HepG2 (cell line): ENCODE data around the gene GFRA3. TPM values are rescaled to one million over a fixed set of nuclear protein-coding genes. Genes with fewer than 3 reads are reported as not detected.

Experiments
- HNRNPLL ChIP-seq: fragments of 200-400 bp; formaldehyde crosslinking; IDR thresholded peaks from 2 replicates; pipeline ENCODE4 v1.6.1; 2017; ENCODE audit warnings: mild to moderate bottlenecking, low read depth, low read length; ENCODE audit not compliant: poor library complexity, severe bottlenecking
- KMT2A ChIP-seq: sonication (generic); formaldehyde crosslinking; IDR thresholded peaks from 2 replicates; pipeline ENCODE4 v1.4.0; 2020; ENCODE audit warnings: missing genetic modification reagents
- NBN ChIP-seq: fragments of 450-650 bp; conservative IDR thresholded peaks from 2 replicates; pipeline ENCODE4 v1.6.1; 2017
- NCOA5 ChIP-seq: sonication (generic); formaldehyde crosslinking; IDR thresholded peaks from 2 replicates; pipeline ENCODE4 v1.4.0; 2020; ENCODE audit warnings: missing genetic modification reagents
- PHB2 ChIP-seq: fragments of 450-650 bp; IDR thresholded peaks from 2 replicates; pipeline ENCODE4 v1.6.1; 2018; ENCODE audit not compliant: partially characterized antibody
- RFXANK ChIP-seq: IDR thresholded peaks from 2 replicates; pipeline ENCODE4 v1.6.1; 2016
- ZFYVE20 ChIP-seq: sonication (generic); formaldehyde crosslinking; IDR thresholded peaks from 2 replicates; pipeline ENCODE4 v1.8.0; 2023; ENCODE audit warnings: low read depth, mild to moderate bottlenecking, moderate library complexity, missing genetic modification reagents, borderline replicate concordance
- ZNF205 ChIP-seq: IDR thresholded peaks from 2 replicates; pipeline ENCODE4 v1.6.1; 2018; ENCODE audit warnings: missing biosample characterization, missing genetic modification reagents
- ZNF274 ChIP-seq: sonication (generic); formaldehyde crosslinking; IDR thresholded peaks from 2 replicates; pipeline ENCODE4 v1.5.1; 2020; ENCODE audit warnings: mild to moderate bottlenecking, missing genetic modification reagents
- ZNF383 ChIP-seq: sonication (generic); formaldehyde crosslinking; IDR thresholded peaks from 2 replicates; pipeline ENCODE4 v1.4.0; 2020; ENCODE audit warnings: missing genetic modification reagents, mild to moderate bottlenecking, borderline replicate concordance
- ZNF44 ChIP-seq: sonication (generic); formaldehyde crosslinking; IDR thresholded peaks from 2 replicates; pipeline ENCODE4 v1.5.1; 2020; ENCODE audit warnings: mild to moderate bottlenecking, missing genetic modification reagents
- ZNF441 ChIP-seq: sonication (generic); formaldehyde crosslinking; IDR thresholded peaks from 2 replicates; pipeline ENCODE4 v1.7.0; 2021; ENCODE audit warnings: missing genetic modification reagents, borderline replicate concordance
- ZNF563 ChIP-seq: sonication (generic); formaldehyde crosslinking; IDR thresholded peaks from 2 replicates; pipeline ENCODE4 v1.8.0; 2022; ENCODE audit warnings: mild to moderate bottlenecking, moderate library complexity, missing genetic modification reagents
- ZNF572 ChIP-seq: sonication (generic); formaldehyde crosslinking; IDR thresholded peaks from 2 replicates; pipeline ENCODE4 v1.5.1; 2020; ENCODE audit warnings: mild to moderate bottlenecking, missing genetic modification reagents
- ZNF777 ChIP-seq: sonication (generic); formaldehyde crosslinking; IDR thresholded peaks from 2 replicates; pipeline ENCODE4 v1.4.0; 2020; ENCODE audit warnings: missing genetic modification reagents
- polyA plus RNA-seq, 8 experiments: library from polyadenylated mRNA; depleted of rRNA in 3 of 8; stranded (reverse) in 7 of 8; unstranded in 1 of 8; fragments of >200 nt; fragmentation: Illumina TruSeq in 4 of 8; extraction: Trizol in 4 of 8; gene quantifications; 2 replicates each; pipeline versions ENCODE4 v1.2.1 to v1.2.3, GENCODE V29; 2011 to 2016; ENCODE audit warnings: low read depth in 4 of 8, missing spikeins in 1 of 8, mixed read lengths in 1 of 8; ENCODE audit not compliant: insufficient read depth in 1 of 8
- total RNA-seq, 5 experiments: library from RNA; depleted of rRNA; stranded (reverse); fragments of >200 nt; fragmentation: Illumina TruSeq; extraction: Trizol; gene quantifications; 2 replicates each; pipeline ENCODE4 v1.2.3, GENCODE V29; 2016; ENCODE audit warnings: low read depth in 1 of 5
- TF ChIP-seq, protein P1 (sequence below): sonication (generic); formaldehyde crosslinking; IDR thresholded peaks from 2 replicates; pipeline ENCODE4 v1.4.0; 2020; ENCODE audit warnings: missing genetic modification reagents
- TF ChIP-seq, protein P2 (sequence below): sonication (generic); formaldehyde crosslinking; IDR thresholded peaks from 2 replicates; pipeline ENCODE4 v1.5.0; 2020; ENCODE audit warnings: mild to moderate bottlenecking, missing genetic modification reagents, borderline replicate concordance
- TF ChIP-seq, protein P3 (sequence below): sonication (generic); formaldehyde crosslinking; IDR thresholded peaks from 2 replicates; pipeline ENCODE4 v1.5.1; 2020; ENCODE audit warnings: mild to moderate bottlenecking, missing genetic modification reagents, moderate library complexity
- TF ChIP-seq, protein P4 (sequence below), 2 experiments: sonication (generic) in 1 of 2; formaldehyde crosslinking in 1 of 2; IDR thresholded peaks; 2 replicates each; pipeline versions ENCODE4 v1.4.0 to v1.6.1; 2016 to 2020; ENCODE audit warnings: borderline replicate concordance in 1 of 2, low read depth in 1 of 2, mild to moderate bottlenecking in 1 of 2, missing genetic modification reagents in 1 of 2

GFRA3 gene
- total and polyA plus RNA-seq, 2 of the 13 experiments (the other 11 are each of a cell fraction or from before 2014, with no cell fraction given), result 0.27 to 0.30 TPM

DNA sequence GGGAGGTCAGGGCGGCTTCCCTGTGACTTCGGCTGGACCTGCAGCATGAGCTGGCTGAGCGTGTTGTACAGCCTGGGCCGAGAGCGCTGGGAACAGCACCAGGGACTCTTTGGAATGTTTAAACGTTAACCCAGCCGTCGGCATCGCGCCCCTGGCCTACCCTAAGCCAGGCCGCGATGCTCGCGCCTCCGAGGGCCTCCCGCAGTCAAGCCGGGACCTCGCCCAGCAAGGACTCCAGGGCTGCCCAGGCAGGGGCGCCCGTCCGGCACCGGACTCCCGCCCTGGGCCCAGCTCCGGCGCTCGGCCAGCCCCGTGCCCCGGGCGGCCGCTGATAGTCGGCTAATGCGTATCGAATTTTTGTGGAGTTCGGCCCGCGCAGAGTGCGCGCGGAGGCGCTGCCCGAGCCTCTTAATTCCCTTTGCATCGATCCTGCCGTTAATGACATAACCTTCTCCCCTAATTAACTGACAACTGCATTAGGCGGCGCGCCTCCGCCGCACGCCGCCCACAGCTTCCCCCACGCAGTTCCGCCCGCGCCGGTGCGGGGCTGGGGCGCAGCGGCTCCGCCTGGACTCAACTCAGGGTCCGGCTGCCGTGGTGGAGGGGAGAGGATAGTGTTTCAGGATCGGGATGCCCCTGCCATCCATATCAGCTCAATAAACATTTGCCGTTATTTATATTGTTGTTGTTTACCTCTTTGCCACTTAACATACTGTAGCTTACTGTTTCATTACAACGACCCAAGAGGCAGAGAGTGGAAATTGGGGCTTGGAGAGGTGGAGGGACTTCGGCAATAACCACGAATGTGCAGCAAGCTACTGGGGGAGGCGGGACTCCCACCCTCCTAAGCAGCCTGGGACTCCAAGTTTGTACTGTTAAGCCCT, 32.5 kb downstream of the GFRA3 start (continued):
- TF ChIP-seq ZNF383 (CRISPR knock-in tag) (no peak), ZNF777 (CRISPR knock-in tag) (0 out of 2 replicates have a peak, but pooled peaks have one; percentile 37), ZNF441 (CRISPR knock-in tag) (no peak), PHB2 (no peak), HNRNPLL (no peak), ZNF563 (peak; percentile 52; the same call in 1 of the 2 replicates), ZFYVE20 (no peak), ZNF572 (CRISPR knock-in tag) (no peak), KMT2A (CRISPR knock-in tag) (no peak), ZNF205 (CRISPR knock-in tag) (0 out of 2 replicates have a peak, but pooled peaks have one; percentile 30), NBN (no peak), ZNF274 (CRISPR knock-in tag) (no peak), ZNF44 (CRISPR knock-in tag) (no peak), RFXANK (CRISPR knock-in tag) (no peak), NCOA5 (CRISPR knock-in tag) (no peak)
- TF ChIP-seq, protein P1, sequence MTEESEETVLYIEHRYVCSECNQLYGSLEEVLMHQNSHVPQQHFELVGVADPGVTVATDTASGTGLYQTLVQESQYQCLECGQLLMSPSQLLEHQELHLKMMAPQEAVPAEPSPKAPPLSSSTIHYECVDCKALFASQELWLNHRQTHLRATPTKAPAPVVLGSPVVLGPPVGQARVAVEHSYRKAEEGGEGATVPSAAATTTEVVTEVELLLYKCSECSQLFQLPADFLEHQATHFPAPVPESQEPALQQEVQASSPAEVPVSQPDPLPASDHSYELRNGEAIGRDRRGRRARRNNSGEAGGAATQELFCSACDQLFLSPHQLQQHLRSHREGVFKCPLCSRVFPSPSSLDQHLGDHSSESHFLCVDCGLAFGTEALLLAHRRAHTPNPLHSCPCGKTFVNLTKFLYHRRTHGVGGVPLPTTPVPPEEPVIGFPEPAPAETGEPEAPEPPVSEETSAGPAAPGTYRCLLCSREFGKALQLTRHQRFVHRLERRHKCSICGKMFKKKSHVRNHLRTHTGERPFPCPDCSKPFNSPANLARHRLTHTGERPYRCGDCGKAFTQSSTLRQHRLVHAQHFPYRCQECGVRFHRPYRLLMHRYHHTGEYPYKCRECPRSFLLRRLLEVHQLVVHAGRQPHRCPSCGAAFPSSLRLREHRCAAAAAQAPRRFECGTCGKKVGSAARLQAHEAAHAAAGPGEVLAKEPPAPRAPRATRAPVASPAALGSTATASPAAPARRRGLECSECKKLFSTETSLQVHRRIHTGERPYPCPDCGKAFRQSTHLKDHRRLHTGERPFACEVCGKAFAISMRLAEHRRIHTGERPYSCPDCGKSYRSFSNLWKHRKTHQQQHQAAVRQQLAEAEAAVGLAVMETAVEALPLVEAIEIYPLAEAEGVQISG (CRISPR knock-in tag), result 0 out of 2 replicates have a peak, but pooled peaks have one; percentile 31
- TF ChIP-seq, protein P2, sequence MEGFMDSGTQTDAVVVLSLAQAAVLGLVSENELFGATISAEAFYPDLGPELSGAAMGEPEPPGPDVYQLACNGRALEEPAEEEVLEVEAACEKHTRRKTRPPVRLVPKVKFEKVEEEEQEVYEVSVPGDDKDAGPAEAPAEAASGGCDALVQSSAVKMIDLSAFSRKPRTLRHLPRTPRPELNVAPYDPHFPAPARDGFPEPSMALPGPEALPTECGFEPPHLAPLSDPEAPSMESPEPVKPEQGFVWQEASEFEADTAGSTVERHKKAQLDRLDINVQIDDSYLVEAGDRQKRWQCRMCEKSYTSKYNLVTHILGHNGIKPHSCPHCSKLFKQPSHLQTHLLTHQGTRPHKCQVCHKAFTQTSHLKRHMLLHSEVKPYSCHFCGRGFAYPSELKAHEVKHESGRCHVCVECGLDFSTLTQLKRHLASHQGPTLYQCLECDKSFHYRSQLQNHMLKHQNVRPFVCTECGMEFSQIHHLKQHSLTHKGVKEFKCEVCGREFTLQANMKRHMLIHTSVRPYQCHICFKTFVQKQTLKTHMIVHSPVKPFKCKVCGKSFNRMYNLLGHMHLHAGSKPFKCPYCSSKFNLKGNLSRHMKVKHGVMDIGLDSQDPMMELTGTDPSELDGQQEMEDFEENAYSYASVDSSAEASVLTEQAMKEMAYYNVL (CRISPR knock-in tag), result no peak
- TF ChIP-seq, protein P3, sequence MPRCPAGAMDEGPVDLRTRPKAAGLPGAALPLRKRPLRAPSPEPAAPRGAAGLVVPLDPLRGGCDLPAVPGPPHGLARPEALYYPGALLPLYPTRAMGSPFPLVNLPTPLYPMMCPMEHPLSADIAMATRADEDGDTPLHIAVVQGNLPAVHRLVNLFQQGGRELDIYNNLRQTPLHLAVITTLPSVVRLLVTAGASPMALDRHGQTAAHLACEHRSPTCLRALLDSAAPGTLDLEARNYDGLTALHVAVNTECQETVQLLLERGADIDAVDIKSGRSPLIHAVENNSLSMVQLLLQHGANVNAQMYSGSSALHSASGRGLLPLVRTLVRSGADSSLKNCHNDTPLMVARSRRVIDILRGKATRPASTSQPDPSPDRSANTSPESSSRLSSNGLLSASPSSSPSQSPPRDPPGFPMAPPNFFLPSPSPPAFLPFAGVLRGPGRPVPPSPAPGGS (CRISPR knock-in tag), result no peak
- TF ChIP-seq, protein P4, sequence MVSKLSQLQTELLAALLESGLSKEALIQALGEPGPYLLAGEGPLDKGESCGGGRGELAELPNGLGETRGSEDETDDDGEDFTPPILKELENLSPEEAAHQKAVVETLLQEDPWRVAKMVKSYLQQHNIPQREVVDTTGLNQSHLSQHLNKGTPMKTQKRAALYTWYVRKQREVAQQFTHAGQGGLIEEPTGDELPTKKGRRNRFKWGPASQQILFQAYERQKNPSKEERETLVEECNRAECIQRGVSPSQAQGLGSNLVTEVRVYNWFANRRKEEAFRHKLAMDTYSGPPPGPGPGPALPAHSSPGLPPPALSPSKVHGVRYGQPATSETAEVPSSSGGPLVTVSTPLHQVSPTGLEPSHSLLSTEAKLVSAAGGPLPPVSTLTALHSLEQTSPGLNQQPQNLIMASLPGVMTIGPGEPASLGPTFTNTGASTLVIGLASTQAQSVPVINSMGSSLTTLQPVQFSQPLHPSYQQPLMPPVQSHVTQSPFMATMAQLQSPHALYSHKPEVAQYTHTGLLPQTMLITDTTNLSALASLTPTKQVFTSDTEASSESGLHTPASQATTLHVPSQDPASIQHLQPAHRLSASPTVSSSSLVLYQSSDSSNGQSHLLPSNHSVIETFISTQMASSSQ (IDR thresholded peaks at IDR 0.05; ENCODE audit: low read depth), result no peak
- TF ChIP-seq, protein P4 (CRISPR knock-in tag; IDR thresholded peaks at IDR 0.05; ENCODE audit: borderline replicate concordance), result no peak
